HG03097 (cell line): ENCODE data around the gene GNG7.
"Not testable (repeated sequence)": the region's sequence is repeated elsewhere in the genome, so short reads cannot be mapped to it uniquely, and the experiment has no call there.

ENCODE experiments used
- ATAC-seq: cut with Tn5 transposase; IDR thresholded peaks from one replicate; pipeline ENCODE4 v1.9.1; 2021; ENCODE audit not compliant: unreplicated experiment, low FRiP score

Gene GNG7

GRCh38 chr19:2579678-2580280 is 122.7 kb downstream of the GNG7 start:
- ATAC-seq = no peak

GRCh38 chr19:2578901-2579677 is 123.4 kb downstream of the GNG7 start:
- ATAC-seq = no peak

- ATAC-seq = no peak
These were observed 124.1 kb downstream of the GNG7 start for GRCh38 chr19:2578391-2578890.

GRCh38 chr19:2577722-2578335 is 124.7 kb downstream of the GNG7 start:
- ATAC-seq = no peak

- ATAC-seq = no peak
These were observed 126.6 kb downstream of the GNG7 start for GRCh38 chr19:2575734-2576481.

- no peak for ATAC-seq
These were observed 127.4 kb downstream of the GNG7 start for GRCh38 chr19:2574971-2575630.

- no peak for ATAC-seq
These were observed 128.0 kb downstream of the GNG7 start for GRCh38 chr19:2574478-2574931.

GRCh38 chr19:2573916-2574315 is 128.6 kb downstream of the GNG7 start:
- ATAC-seq = no peak

- not testable (repeated sequence) for ATAC-seq
These were observed 130.3 kb downstream of the GNG7 start for GRCh38 chr19:2572152-2572551.

GRCh38 chr19:2569596-2570465 is 132.7 kb downstream of the GNG7 start:
- no peak for ATAC-seq

GRCh38 chr19:2567996-2568395 is 134.5 kb downstream of the GNG7 start:
- no peak for ATAC-seq

GRCh38 chr19:2567580-2567979 is 134.9 kb downstream of the GNG7 start:
- ATAC-seq = no peak

GRCh38 chr19:2563546-2563945 is 138.9 kb downstream of the GNG7 start:
- not testable (repeated sequence) for ATAC-seq

- peak; percentile 77 for ATAC-seq
These were observed 140.6 kb downstream of the GNG7 start for GRCh38 chr19:2561895-2562294.

- ATAC-seq = no peak
These were observed 141.3 kb downstream of the GNG7 start for GRCh38 chr19:2561221-2561620.

- no peak for ATAC-seq
These were observed 142.1 kb downstream of the GNG7 start for GRCh38 chr19:2560369-2560768.

- no peak for ATAC-seq
These were observed 144.0 kb downstream of the GNG7 start for GRCh38 chr19:2558543-2558942.

GRCh38 chr19:2558131-2558530 is 144.4 kb downstream of the GNG7 start:
- not testable (repeated sequence) for ATAC-seq

GRCh38 chr19:2557093-2557440 is 145.4 kb downstream of the GNG7 start:
- no peak for ATAC-seq
